GM15510 (cell line): ENCODE data around the gene ABCA2.

Source experiments
- POLR2A ChIP-seq: IDR thresholded peaks from 3 replicates; pipeline ENCODE4 v1.6.1; 2011; ENCODE audit warnings: borderline replicate concordance; ENCODE audit not compliant: insufficient read length; ENCODE audit errors: extremely low read depth

ABCA2 gene

GRCh38 chr9:136980669-136981478, 47.2 kb downstream of the ABCA2 start:
- TF ChIP-seq POLR2A: no peak

DNA sequence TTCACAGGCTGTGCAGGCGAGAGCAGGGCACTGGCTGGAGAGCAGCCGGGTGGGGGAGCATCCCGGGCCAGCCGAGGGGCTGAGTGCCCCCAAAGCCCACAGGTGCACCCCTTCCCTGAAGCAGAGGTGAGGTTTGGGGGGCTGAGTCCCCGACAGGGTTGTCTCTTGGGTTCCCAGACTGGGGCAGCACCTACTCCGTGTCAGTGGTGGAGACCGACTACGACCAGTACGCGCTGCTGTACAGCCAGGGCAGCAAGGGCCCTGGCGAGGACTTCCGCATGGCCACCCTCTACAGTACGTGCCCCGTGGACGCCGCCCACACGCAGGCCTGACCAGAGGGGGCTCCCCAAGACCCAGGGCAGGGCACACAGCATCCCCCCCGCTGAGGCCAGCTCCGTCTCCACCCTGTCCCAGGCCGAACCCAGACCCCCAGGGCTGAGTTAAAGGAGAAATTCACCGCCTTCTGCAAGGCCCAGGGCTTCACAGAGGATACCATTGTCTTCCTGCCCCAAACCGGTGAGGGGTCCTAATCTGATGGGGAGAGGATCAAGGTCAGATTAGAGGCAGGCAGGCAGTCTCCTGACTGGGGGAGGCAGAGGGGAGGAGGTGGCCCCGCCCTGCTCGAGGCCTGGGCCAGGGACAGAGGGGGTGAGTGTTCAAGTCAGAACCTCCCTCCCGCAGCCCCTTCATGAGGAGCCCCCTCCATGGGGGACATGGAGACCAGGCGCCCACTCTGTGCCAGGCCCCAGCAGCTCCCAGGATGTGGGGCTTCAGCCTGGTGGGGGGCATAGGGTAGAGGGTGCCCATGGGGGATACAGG, 48.1 kb downstream of the ABCA2 start:
- TF ChIP-seq POLR2A: no peak

DNA sequence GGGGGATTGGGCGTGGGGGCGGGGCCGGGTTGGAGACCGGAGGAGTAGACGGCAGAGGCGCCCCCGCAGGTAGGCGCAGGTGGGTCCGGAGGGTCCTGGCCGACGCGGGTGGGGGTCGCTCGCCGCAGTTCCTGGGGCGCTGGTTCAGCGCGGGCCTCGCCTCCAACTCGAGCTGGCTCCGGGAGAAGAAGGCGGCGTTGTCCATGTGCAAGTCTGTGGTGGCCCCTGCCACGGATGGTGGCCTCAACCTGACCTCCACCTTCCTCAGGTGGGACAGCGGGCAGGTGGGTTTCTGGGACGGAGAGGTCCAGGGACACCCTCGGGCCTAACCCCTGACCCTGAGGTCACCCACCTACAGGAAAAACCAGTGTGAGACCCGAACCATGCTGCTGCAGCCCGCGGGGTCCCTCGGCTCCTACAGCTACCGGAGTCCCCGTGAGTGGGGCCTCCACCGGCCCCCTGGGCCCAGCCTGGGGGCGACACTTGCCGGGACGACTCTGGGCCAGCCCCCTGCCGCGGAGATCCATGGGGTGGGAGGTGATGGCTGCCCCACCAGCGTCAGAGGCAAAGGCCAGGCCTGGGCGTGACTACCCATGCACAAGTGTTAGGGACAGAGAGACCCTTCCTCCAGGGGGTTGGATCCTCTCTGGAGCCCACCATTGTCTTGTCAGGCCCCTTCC, 49.0 kb downstream of the ABCA2 start:
- TF ChIP-seq POLR2A: no peak

GRCh38 chr9:136978073-136978864, 49.8 kb downstream of the ABCA2 start:
- no peak for TF ChIP-seq POLR2A

GRCh38 chr9:136977649-136978072, 50.4 kb downstream of the ABCA2 start:
- no peak for TF ChIP-seq POLR2A

- TF ChIP-seq POLR2A: no peak
Observed at GRCh38 chr9:136977223-136977622, 50.8 kb downstream of the ABCA2 start, which contains the start of gene PTGDS. Gene PTGDS (plus strand): TSS chr9:136977504. CDS start chr9:136977579, 75 bp downstream.

GRCh38 chr9:136975644-136976043, 52.4 kb downstream of the ABCA2 start:
- no peak for TF ChIP-seq POLR2A

DNA sequence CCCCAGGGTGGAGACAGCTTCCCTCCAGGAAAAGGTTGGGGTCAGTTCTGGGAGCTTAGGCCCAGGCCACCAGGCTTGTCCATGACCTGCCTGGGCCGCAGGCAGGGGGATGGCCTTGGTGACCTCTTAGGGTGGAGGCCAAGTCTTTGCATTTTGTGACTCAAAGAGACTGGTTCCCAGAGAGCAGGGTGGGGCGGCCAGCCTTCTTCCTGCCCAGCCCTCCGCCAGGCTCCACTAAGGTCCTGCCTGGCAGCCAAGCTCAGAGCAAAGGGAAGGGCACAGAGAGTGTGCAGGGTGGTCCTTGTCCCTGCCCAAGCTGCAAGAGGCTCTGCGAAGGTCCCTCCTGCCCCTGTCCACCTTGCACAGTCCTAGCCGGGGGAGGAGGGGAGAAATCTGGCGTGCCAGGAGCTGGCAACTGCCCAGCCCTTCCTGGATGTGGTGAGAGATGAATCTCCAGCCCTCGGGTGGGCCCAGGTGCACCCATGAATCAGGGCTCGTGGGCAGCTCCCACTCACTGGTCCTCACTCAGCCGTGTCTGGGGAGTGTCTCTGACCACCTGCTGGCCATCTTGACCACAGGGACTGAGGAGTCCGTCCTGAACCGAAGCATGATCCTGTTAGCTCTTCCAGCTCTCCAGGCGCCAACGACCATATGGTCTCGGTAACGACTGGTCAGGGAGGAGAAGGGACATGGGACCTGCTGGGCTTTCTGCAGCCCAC, 53.1 kb downstream of the ABCA2 start:
- no peak for TF ChIP-seq POLR2A

DNA sequence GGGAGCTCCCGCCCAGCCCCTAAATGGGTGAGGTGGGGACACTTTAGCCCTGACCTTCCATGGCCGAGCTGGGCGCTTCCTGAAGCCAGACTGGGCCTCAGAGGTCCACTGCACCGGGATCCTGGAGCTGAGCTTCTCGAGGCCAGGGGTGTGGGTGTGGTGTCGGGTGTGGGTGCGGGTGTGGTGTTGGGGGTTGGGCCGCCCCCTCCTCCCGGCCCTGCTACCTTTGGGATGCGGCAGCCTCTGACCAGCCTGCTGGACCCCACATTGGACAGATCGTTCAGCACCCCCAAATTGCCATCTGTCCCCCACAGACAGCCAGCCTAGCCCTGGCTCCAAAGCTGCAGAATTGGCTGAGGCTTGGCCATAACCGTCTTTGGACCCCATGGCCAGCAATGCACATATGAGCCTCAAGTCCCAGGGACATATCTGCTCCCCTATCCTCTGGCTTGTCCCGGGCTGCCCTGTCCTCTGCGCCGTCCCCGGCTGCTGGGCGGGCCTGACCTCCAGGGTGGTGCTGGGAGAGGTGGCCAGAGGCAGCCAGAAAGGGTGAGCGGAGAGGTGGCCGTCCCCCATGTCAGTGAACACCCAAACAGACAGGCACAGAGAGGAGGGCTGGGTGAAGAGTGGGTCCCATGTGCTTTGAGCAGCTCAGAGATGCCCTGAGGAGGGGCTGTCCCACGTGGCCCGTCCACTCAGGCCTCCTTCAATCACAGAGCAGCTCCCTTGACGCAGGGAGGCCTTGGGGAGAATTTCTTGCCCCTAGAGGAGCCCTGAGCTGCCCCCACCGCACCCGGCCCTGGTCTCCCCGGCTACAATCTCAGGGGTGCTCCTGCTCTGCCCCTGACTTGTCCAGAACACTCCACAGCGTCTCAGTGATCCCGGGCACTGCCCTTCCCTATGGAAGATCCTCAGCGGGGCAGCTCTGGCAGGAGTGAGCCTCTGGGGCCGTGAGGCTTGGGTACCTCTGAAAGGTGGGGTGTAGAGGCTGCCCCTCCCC, 54.1 kb downstream of the ABCA2 start:
- TF ChIP-seq POLR2A: no peak

- TF ChIP-seq POLR2A: no peak
Observed at GRCh38 chr9:136972743-136973142, 55.3 kb downstream of the ABCA2 start.

DNA sequence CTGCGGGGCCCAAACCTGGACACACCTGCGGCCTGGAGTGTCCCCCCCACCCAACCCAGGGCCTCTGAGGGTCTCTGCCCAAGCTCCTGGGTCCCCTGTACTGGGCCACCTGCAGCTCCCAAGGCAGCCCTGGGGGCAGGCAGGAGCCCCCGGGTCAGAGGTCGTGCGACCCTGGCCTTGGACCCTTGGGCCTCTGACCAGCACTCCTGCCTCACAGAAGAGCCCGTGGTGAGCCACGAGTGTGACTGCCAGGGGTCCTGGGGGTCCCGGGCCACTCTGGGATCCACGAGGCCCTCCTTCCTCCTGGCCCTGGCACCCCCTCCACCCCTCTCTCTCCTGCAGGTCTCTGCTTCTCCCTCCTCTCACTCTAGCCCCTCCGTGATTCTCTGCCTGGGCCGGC, 55.7 kb downstream of the ABCA2 start:
- TF ChIP-seq POLR2A: no peak

DNA sequence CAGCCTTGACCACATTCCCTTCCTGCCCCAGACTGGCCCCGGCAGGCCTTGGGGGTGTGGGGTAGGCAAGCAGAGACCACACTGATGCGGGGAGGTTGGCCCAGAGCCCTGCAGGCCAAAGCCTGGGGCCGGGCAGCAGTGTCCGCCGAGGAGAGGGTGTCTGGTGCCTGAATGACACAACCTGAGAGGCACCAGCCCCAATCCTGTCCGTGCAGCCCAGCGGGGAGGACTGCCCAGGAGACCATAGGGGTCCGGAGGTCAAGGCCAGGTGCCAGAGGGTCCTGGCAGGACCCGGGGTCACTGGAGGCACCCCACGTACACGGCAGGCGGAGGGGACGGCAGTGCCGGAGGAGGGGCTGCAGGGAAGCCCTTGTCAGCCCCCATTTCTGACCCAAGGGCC, 56.3 kb downstream of the ABCA2 start:
- TF ChIP-seq POLR2A: no peak

DNA sequence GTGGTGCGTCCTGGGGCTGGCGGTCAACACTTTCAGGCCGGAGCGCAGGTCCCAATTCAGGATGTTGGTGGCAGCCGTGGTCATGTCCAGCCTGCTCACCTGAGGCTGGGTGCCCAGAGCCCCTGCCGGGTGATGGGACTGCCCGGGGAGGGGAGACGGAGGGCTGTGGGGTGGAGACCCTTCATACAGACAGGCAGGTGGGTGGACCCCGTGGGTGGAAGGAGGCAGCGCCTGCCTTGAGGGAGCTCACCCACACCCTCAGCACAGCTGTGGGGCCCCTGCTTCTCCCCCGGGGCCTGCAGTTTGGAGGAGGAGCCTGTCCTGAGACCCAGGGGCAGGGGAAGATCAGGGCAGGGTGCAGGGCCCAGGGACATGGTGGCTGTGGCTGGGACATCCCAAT, 57.7 kb downstream of the ABCA2 start:
- TF ChIP-seq POLR2A: no peak

GRCh38 chr9:136969774-136970173, 58.3 kb downstream of the ABCA2 start:
- TF ChIP-seq POLR2A: no peak
